ENCODE results near the gene ARL5B.

ARL5B gene

DNA sequence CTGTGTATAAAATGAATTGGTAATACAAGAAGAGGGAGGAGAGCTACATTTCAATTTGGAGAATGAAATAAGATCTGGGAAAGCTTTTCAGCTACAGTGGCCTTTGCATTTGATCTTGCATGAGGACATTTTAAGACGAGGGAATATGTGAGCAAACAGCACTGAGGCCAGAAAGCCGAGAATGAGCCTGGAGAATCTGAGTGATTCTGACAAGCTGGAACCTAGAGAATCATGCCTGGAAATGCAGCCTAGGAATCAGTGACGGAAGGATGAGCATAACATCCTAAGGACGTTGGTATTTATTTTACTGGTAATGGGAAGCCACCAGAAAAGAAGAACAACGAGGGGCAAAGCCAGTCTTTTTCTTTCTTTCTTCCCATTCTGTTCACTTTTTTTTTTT is 44.3 kb downstream of the ARL5B start:
- DNase-seq (ENCODE audit: low read depth) = no peak

DNA sequence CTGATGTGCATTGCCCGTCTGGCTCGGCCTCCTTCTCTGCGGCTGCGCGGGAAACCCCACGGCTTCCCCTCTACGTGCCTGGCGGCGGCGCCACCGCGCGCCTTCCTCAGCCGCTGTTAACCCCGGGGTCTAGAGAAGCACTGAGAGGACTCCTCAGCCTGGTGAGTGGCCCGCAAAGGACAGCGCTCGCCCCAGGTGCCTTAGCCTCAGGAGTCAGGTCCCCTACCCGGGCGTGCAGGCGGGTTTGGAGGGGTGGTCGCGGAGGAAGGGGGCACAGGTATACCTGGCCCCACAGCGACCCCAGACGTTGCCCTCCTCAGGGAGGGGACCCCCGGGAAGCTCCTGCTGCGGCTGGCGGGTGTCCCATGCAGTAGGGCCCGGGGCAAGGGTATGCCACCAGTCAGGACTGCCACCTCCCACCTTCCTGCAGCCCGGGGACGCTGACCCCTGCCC is 51.0 kb downstream of the ARL5B start:
- DNase-seq (ENCODE audit: low read depth) = no peak

DNA sequence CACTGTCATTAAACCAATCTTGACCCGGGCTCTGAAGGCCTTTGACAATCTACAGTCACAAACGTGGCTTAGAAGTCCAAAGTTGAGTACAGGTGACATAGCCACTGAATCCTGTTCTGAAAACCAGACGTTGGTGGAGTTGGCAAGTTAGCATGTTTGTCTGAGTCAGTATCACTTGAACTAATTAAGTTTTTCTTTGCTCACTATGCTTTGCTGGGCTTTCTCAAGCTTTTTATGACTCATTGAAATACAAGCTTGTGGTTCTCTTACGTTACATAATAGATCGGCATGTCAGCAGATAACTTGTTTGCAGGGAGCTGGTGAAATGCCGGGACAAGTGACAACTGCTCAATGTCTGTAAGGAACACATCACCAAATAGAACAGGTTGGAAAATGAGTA is 53.8 kb downstream of the ARL5B start:
- no peak for DNase-seq (ENCODE audit: low read depth)

DNA sequence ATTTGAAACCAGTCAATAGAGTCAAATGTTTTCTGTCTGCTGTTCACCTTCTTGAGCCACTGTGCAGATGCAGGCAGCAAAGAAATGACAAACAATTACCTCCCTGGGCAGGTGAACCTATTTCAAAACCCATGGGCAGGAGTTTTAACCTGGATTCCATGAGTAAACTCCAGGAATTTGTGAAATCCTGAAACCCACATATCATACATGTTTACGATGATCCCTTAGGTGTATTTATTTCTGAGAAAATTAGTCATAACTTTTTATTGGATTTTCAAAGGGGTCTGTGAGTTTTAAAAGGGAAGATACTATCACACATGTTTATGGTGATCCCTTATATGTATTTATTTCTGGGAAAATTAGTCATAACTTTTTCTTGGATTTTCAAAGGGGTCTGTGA is 59.8 kb downstream of the ARL5B start:
- no peak for DNase-seq (ENCODE audit: low read depth)

DNA sequence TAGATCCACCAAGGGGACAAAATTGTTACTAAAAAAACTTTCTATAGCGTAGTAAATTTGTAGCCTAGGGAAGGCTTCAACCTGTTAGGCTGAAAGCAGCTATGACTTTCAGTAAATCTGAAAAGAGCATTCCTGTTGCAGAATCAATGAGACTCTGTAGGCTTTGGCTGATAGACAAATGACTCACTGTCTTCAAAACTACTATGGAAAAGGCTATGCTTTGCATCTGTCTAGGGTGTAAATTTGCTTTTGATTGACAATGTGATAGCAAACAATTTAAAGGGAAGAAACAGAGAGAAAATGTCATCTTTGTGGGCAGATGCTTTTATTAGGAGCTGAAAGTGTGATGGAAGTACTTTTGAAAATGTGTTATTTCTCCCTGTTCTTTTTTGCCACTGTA is 60.6 kb downstream of the ARL5B start:
- DNase-seq (ENCODE audit: low read depth) = no peak

DNA sequence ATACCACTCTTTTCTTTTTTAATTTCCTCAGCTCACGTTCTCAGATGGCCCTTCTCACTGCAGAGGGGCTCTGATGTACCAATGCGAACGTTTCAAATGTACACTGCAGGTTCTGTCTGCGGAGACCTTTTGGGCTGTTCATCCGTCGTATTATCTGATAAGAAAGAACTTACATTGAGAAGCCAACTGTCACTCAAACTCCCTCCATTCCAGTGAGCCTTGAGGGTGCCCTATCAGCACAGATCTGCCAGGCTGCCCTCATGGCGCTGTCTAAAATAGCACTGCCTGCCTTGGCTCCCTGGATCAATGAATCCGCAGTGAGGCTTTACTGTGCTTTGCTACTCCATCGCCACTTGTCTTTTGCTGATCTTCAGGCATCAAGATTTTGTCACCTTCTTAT is 61.8 kb downstream of the ARL5B start:
- DNase-seq (ENCODE audit: low read depth) = no peak

DNA sequence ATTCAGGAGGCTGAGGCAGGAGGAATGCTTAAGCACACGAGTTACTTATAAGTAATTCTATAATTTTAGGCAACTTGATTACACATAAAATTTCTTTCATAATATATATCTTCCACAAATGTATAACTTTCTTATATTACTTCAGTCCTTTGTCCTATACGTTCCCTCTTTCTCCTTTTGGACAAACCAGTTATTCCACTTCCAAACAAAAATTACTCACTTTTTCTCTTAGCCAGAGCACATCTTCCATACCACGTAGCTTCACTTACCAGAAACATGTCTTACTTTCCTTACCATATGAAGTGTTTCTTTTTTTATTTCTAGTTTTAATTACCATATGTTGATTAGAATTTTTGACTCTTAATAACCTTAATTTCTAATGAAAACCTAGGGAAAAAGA is 64.6 kb downstream of the ARL5B start:
- DNase-seq (ENCODE audit: low read depth) = no peak
